AG09309 (cell line): Measurements from ENCODE around the gene C1orf232.

Experiments
- DNase-seq: peaks from one replicate; pipeline ENCODE4 v3.0.0-alpha.2; 2010; ENCODE audit warnings: low read depth
- H3K4me3 ChIP-seq: 2 replicates; pipeline ENCODE4 v1.5.1; 2011; ENCODE audit warnings: mild to moderate bottlenecking, low read depth, low read length, moderate library complexity; ENCODE audit not compliant: control insufficient read depth
- CTCF ChIP-seq: IDR thresholded peaks from 2 replicates; pipeline ENCODE4 v1.5.1; 2011; ENCODE audit warnings: mild to moderate bottlenecking, low read depth, low read length, inconsistent platforms; ENCODE audit not compliant: insufficient read depth, control insufficient read depth; ENCODE audit errors: missing control alignments

C1orf232 gene

DNA sequence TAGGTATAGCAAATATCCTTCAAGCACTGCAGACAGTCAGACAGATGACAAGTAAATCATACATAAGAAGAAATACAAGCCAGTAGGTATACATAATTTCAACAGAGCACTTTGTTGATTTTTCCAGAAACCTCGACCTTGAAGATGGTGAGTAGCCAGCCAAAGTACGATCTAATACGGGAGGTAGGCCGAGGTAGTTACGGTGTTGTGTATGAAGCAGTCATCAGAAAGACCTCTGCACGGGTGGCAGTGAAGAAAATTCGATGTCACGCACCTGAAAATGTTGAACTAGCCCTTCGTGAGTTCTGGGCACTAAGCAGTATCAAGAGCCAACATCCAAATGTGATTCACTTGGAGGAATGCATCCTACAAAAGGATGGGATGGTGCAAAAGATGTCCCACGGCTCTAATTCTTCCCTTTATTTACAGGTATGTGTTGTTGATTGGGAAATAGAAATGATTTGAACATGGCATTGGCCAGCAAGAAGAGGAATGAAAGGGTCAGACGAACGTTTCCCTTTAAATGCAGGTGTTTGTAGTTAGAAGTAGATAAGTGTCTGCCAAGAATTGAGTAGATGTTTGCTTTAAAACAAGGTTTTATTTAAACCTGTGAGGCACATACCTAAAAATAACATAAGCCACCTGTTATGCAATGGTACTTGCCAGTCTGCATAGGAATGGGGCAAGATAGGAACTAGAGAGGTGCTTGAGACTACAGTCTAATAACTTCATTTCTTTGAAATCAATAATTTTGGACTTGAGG is 54.4 kb downstream of the C1orf232 start:
- no peak overlapping the region for H3K4me3 ChIP-seq
- no peak for DNase-seq
- TF ChIP-seq CTCF = no peak
